GM20000 (cell line): ENCODE data around the gene FIZ1.
"Not testable (repeated sequence)": the region's sequence is repeated elsewhere in the genome, so short reads cannot be mapped to it uniquely, and the experiment has no call there.

Experiments used
- DNase-seq: peaks from one replicate; pipeline ENCODE4 v3.0.0; 2012; ENCODE audit warnings: low spot score
- CTCF ChIP-seq: IDR thresholded peaks from 2 replicates; pipeline ENCODE4 v1.5.1; 2012; ENCODE audit warnings: mild to moderate bottlenecking, control low read depth; ENCODE audit errors: extremely low read depth, missing control alignments

FIZ1 gene

DNA sequence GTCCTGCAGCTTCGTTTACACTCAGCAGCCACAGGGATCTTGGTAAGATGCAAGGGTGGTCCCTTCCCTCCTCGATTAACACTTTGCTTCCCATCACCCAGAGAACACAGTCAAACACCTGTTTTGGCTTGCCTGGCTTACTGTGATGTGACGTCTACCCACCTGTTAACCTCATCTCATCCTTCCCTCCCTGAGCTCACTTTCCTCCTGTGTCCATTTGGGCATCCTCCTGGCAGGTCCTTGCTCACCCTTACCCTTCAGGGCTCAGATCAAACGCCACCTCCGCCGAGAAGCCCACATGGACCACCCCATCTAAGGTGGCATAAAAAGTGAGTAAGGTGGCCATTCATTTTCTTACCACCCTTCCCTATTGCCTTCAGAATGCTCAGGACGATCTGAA, 9.2 kb downstream of the FIZ1 start:
- TF ChIP-seq CTCF = no peak
- no peak for DNase-seq

DNA sequence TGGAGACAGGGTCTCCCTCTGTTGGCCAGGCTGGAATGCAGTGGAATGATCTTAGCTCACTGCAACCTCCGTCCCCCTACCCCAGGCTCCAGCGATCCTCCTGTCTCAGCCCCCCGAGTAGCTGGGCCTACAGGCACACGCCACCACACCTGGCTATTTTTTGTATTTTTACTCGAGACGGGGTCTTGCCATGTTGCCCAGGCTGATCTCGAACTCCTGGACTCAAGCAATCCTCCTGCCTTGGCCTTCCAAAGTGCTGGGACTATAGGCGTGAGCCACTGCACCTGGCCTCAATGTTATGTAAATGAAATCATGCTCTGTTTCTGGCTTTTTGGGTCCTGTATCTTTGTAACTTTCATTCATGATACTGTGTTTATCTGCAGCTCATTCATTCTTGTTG, 10.6 kb downstream of the FIZ1 start:
- DNase-seq = no peak
- TF ChIP-seq CTCF = no peak

GRCh38 chr19:55586976-55587668, 12.2 kb downstream of the FIZ1 start:
- no peak for TF ChIP-seq CTCF
- DNase-seq = peak; percentile 97

- no peak for TF ChIP-seq CTCF
- DNase-seq = peak; percentile 59
These were observed 13.5 kb downstream of the FIZ1 start for GRCh38 chr19:55585658-55586339.

DNA sequence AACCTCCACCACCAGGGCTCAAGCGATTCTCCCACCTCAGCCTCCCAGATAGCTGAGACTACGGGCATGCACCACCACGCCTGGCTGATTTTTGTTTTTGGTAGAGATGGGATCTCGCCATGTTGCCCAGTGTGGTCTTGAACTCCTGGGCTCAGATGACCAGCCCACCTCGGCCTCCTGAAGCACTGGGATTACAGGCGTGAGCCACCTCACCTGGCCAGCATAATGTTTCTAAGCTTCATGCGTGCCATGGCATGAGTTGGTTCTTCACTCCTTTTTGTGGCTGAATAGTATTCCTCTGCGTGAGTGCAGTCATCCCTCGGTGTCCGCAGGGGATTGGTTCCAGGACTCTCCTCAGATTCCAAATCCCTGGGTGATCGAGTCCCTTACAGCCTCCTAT, 14.4 kb downstream of the FIZ1 start:
- no peak for TF ChIP-seq CTCF
- DNase-seq = no peak

GRCh38 chr19:55583897-55584296, 15.4 kb downstream of the FIZ1 start:
- not testable (repeated sequence) for DNase-seq

DNA sequence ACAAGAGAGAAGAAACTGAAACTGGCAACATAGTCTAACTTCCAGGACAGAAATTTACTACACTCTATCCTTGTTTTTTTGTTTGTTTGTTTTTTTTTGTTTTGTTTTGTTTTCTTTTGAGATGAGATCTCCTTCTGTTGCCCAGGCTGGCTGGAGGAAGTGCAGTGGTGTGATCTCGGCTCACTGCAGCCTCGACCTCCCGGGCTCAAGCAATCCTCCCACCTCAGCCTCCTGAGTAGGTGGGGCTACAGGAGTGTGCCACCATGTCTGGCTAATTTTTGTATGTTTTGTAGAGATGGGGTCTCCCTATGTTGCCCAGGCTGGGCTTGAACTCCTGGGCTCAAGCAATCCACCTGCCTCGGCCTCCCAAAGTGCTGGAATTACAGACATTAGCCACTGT, 17.0 kb downstream of the FIZ1 start:
- not testable (repeated sequence) for DNase-seq

DNA sequence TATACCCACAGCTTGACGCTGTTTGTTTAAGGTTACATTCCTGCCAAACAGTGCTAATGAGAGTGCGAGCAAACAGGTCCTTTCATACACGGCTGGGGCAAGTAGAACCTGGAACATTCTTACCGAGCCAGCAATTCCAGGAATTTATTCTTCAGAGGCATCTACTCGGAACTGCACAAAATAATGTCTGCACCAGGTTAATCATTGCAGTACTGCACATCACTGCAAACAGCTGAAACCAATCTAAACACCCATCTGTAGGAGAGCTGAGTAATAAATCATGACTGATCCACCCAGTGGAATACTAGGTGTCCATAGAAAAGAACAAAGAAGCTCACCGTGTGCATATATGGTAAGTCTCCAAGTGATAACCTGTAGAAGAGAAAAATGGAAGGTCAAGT, 17.5 kb downstream of the FIZ1 start:
- DNase-seq = no peak
- TF ChIP-seq CTCF = no peak
